ENCODE data around the gene PLPPR1. TPM values are rescaled to one million over a fixed set of nuclear protein-coding genes. Genes with fewer than 3 reads are reported as not detected.

PLPPR1 gene
- total and polyA plus RNA-seq, 2 of the 4 experiments (the other 2 are of a cell fraction) = not detected

DNA sequence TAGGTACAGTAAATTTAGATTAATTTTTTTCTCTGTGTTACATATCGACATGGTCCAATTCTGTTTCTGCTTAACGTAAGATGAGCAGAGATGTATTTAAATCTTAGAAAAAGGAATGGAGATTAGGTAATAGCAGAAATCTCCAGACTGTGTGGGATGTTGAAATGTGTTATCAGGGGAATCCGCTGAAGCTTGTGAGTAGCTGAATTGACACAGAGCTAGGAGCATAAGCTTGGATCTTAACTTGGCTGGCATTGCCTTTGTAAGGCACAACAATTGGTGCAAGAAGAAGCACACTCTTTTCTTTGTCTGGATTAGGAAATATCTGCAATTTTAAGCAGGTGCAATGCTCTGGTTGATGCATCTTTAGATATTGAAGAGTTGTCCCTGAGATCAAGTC lies 53.1 kb downstream of the PLPPR1 start:
- Histone ChIP-seq H2AFZ (replicated peaks; ENCODE audit: low read length, poor library complexity) (no peak overlapping the region), H3K9me1 (ENCODE audit: insufficient read depth, low read length) (no peaks in the 10 kb centered on the region), H3K79me1 (ENCODE audit: low read depth in 1 of 2, low read length in 2 of 2) (no peaks in the 10 kb centered on the region), H3K4me2 (ENCODE audit: low read depth, low read length) (no peak overlapping the region), H3K9ac (ENCODE audit: low read depth, low read length) (no peak overlapping the region), H4K5ac (ENCODE audit: low read depth, low read length) (no peak overlapping the region), H3K4me1 (ENCODE audit: control insufficient read depth, insufficient read depth, low read length) (no peaks in the 10 kb centered on the region), H3K27ac (ENCODE audit: insufficient read depth, low read length) (no peak overlapping the region), H4K8ac (ENCODE audit: low read depth in 2 of 2, low read length in 2 of 2) (no peak overlapping the region), H3K23ac (ENCODE audit: low read depth, low read length) (no peak overlapping the region), H4K91ac (ENCODE audit: insufficient read depth, low read depth, low read length) (no peak overlapping the region), H3K36me3 (ENCODE audit: control insufficient read depth, insufficient read depth, low read length) (no peaks in the 10 kb centered on the region), H3K18ac (ENCODE audit: low read depth, low read length) (no peak overlapping the region), H3K9me3 (ENCODE audit: control insufficient read depth, insufficient read depth, low read length) (peaks cover 7% of the 10 kb centered on the region), H2BK20ac (ENCODE audit: low read depth, low read length) (no peak overlapping the region), H3K4me3 (ENCODE audit: insufficient read depth, low read depth, low read length) (no peak overlapping the region), H2BK15ac (ENCODE audit: low read depth, low read length) (no peak overlapping the region), H4K20me1 (ENCODE audit: insufficient read depth, low read length) (no peaks in the 10 kb centered on the region), H3K14ac (replicated peaks; ENCODE audit: low read depth, low read length) (no peak overlapping the region), H3K27me3 (ENCODE audit: control insufficient read depth, insufficient read depth, low read length) (no peaks in the 10 kb centered on the region), H2BK5ac (ENCODE audit: low read depth, low read length, poor library complexity, severe bottlenecking) (no peak overlapping the region), H3K4ac (ENCODE audit: low read depth, low read length) (no peak overlapping the region), H3K56ac (ENCODE audit: extremely low read depth, insufficient read depth, low read length) (no peak overlapping the region), H2AK5ac (ENCODE audit: low read depth, low read length) (no peak overlapping the region), H2BK120ac (ENCODE audit: low read depth, low read length) (no peak overlapping the region), H2AK9ac (replicated peaks; ENCODE audit: low read depth, low read length, poor library complexity) (no peak overlapping the region)
- ATAC-seq (ENCODE audit: low read depth) (no peak), DNase-seq (no peak)
- WGBS, 2 experiments (ENCODE audit: extremely low coverage in 2 of 2, insufficient read length in 1 of 2) = 53% methylated on average over 2 of the region's 3 CpGs; no CpG with 5 or more reads in 1 of the 2 experiments
- dilution Hi-C loops (cut with HindIII; ENCODE audit: low sequenced_read_pairs, unreplicated experiment) = no loop called here
- POLR2A ChIA-PET (ENCODE audit: unreplicated experiment) = no interaction called here
- in situ Hi-C loops (cut with MboI; ENCODE audit: low sequenced_read_pairs) = no loop called here
- BruUV-seq (replicated peaks) = no TSS peak
- CTCF ChIA-PET = no interaction called here
- TF ChIP-seq MAFK (IDR thresholded peaks at IDR 0.05; ENCODE audit: low read depth, low read length) (no peak), NFE2L2 (IDR thresholded peaks at IDR 0.05; ENCODE audit: low read depth, low read length) (no peak)
- intact Hi-C loops (cut with micrococcal nuclease) = no loop called here
